Hematopoietic multipotent progenitor cell treated with erythropoietin and hydrocortisone succinate and interleukin-3 and kit ligand, for 6 days (in vitro differentiated cells): ENCODE measurements around the gene PDK2.
"Not testable (repeated sequence)": the region's sequence is repeated elsewhere in the genome, so short reads cannot be mapped to it uniquely, and the experiment has no call there.

Experiments
- DNase-seq: peaks from one replicate; pipeline ENCODE4 v3.0.0-alpha.2; 2015

PDK2 gene

DNA sequence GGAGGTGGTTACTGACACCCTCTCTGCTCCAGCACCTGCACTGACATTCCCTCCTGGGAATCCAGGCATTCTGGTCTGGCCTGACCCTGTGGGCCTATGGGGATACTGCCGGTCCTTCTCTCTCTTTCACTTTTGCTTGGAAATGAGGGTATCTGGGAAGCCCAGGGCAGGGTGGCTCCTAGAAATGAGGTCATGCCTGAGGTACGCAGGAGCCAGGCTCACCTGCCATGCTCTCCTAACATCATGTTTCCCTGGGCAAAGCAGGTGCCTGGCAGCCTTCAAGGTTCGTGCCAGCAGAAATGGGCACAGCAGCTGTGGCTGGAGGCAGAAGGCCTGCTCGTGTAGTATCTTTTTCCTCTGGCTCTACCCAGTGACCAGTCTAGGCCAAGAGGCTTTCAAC, 35.9 kb upstream of the PDK2 start:
- no peak for DNase-seq

DNA sequence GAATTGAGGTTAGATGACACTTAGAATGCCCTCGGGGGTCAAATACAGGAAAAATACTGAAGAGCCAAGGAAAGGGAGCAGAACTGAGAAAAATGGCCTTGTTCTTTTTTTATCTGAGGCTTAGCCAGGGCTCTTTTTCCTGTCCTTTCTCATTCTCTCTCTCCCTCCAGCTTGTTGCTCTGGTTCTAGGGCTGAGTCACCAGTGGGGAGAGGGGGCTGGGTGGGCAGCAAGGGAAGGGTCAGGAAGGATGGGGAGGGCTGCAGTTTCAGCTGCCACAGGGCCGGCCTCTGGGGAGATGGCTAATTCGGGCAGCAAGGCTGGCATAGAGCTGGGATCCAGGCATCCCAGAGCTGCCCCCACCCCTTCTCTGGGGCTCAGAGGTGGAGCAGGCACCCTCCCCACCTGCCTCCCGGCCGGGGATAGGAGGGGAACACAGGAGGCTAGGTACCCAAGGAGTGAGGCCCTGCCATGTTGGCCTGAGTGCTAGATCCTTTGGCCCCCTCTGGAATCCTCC, 35.3 kb upstream of the PDK2 start:
- no peak for DNase-seq

DNA sequence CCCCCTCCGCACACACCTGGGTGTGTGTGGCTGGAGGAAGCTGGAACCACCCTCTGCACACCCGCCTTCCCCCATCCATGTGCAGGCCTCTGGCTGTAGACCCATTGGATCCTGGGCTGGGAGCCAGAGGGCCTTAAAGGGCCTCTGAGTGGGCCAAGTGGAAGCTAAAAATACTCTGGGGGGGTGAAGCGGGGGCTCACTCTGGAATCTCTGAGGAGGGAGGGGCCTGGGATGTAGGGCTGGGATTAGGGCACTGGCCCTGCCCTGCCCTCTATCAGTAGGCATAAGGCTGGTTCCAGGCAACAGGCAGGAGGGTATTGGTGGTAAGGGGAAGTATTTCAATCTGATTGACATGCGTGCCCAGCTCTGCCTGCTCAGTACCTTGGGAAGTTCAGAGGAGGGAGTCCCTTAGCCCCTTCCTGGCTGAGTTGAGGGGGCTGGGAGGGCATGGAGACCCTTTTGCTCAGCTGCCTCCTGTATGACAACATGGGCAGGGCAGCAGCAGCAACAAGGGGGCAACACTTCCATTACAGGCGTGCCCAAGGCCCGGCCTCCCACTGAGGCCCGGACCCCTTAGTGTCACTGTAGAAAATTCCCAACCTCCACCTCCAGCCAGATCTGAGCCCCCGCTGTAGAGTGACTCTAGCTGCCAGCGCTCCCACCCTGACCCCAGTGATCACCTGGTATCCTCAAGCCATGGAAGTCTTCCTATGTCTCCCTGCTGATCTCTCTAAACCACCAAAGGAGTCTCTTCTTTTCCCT, 34.0 kb upstream of the PDK2 start:
- no peak for DNase-seq

DNA sequence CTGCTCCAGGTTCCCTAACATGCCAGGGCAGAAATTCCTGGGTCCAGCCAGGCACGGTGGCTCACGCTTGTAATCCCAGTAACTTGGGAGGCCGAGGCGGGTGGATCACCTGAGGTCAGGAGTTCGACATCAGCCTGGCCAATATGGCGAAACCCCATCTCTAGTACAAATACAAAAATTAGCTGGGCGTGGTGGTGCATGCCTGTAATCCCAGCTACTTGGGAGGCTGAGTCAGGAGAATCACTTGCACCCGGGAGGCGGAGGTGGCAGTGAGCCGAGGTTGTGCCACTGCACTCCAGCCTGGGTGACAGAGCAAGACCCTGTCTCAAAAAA, 33.5 kb upstream of the PDK2 start:
- not testable (repeated sequence) for DNase-seq

DNA sequence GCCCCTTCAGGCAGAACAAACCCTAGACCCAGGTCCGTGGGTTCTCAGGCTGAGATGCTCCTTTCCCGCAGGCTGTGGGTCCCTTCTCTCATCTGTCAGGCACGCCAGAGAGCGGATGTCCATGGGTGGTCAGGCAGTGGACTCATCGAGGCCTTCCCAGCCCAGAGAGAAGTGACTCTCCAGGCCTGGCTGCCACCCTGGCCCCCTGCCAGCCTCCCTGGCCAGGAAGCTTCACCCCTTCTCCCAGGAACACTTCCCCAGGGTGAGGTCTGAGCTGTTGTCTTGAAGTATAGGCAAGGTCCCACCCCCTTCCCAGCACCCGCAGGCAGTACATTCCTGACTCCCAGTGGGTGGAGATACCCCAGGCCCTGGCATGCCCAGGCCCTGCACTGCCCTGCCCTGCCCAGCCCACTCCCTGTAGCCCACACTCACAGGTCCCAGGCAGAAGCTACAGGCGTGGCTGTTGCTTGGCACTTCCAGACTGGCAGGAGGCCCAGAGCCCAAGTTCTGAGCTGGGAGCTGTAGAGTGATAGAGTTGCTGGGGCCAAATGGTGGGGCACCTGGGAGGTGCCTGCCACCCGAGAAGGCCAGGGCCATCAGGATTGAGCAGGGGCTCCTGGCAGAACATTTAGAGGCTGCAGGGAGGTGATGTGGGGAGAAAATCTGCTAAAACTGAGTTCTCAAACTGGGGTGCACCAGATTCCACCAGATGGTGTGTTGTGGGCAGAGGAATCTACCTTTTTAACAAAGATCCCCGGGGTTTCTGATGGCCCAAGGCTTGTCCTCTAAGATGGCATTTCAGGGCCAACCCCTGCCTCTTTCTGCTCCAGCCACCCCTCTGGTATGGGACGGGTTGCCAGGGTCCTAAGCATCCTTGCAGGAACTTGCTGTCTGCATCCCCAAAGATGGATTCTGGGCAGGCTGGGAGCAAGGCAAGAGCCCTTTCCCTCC, 32.6 kb upstream of the PDK2 start:
- DNase-seq: no peak

DNA sequence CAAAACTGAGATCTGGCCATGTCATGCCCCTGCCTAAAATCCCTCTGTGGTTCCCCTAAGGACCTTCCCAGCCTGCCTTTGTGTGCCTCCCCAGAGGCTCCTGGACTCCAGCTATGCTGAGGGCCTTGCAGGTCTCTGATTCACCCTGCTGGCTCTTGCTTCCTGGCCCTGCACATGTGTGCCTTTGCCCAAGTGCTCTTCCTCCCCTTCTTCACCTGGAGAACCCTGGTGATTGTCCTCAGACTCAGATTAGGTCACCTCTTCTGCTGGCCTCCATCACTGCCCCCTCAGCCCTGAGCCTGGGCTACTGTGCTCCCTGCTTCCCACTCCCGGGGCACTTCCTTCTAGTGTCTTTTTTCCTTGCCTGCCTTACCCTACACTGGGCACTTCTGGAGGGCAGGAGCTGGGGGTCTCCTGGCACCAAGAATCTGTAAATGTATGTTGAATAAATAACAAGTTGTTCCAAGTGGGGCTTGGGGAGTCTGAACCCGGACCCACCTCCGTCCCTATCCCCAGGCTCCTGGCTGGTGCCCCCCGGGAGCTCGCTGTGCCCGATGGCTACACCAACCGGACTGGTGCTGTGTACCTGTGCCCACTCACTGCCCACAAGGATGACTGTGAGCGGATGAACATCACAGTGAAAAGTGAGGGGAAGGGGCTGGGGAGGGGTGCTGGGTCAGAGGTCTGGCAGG, 31.4 kb upstream of the PDK2 start:
- no peak for DNase-seq

DNA sequence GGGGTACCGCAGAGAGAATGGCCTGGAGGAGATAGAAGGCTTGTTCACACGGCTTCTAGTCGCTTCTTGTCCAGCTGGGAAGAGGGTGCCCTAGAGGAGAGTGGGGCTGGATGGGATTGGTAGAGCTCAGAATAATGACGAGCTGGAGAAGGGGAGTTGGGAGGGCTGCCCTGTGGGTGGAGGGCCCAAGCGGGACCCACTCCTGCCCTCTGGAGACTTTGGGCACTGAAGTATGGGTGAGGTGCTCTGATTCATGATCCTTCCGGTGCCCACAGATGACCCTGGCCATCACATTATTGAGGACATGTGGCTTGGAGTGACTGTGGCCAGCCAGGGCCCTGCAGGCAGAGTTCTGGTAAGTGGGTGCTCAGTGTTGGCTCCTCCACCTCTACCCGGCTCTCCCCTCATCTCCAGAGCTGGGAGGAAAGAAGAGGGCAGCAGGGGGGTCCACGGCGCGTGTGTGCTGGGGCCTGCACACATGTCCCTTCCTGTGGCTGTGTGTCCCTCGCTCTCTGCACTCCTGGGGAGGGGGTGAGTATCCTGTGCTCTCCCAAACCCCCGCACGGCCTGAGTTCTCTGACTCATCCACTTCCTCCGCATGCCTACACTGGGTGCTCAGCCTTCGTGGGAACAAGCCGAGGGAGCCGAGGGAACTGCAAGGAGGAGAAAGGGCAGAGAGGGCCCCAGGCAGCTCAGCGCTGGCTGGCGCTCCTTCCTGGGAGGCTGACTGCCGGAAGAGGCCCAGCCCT, 30.7 kb upstream of the PDK2 start:
- DNase-seq: no peak

DNA sequence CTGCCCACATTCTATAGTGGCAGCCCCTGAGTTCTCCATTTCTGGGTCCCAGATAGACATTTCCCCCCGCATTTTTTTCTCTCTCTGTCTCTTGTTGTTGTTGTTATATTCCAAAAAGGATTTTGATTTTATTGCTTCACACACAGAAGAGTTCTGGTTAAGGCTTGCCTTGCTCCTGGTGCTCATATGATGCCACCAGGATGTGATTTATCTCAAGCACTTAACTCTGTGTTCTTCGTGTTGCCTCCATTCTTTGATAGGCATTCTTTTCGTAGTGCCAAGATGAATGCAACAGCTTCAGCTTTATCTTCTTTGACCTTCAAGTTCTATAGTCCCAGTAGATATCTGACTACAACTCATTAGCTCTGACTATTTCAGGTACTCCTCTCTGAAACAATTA, 30.1 kb upstream of the PDK2 start:
- no peak for DNase-seq

DNA sequence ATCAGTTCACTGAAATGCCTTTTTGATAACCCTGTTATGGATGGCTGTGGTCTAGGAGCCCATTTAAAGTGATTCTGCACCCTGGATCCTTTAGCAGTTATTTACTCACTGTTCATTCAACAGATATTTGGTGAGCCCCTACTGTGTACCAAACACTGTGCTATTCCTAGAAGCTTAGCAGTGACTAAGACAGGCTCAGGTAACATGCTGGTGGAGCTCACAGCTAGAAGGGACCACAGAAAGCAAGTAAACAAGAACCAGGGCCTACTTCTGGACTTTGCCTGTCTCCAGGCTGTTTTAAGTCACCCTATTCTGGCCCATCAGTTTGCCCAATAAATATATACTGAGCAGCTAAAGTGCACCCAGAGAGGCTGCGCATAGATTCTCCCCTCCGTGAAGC, 28.2 kb upstream of the PDK2 start:
- DNase-seq: no peak

DNA sequence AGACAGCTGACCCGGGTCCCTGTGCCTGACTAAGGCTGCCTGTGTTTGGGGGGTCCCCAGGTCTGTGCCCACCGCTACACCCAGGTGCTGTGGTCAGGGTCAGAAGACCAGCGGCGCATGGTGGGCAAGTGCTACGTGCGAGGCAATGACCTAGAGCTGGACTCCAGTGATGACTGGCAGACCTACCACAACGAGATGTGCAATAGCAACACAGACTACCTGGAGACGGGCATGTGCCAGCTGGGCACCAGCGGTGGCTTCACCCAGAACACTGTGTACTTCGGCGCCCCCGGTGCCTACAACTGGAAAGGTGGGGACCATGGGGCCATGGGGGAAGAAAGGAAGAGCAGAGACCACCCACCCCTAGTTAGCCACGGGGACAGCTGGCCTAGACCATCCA, 27.2 kb upstream of the PDK2 start:
- no peak for DNase-seq

DNA sequence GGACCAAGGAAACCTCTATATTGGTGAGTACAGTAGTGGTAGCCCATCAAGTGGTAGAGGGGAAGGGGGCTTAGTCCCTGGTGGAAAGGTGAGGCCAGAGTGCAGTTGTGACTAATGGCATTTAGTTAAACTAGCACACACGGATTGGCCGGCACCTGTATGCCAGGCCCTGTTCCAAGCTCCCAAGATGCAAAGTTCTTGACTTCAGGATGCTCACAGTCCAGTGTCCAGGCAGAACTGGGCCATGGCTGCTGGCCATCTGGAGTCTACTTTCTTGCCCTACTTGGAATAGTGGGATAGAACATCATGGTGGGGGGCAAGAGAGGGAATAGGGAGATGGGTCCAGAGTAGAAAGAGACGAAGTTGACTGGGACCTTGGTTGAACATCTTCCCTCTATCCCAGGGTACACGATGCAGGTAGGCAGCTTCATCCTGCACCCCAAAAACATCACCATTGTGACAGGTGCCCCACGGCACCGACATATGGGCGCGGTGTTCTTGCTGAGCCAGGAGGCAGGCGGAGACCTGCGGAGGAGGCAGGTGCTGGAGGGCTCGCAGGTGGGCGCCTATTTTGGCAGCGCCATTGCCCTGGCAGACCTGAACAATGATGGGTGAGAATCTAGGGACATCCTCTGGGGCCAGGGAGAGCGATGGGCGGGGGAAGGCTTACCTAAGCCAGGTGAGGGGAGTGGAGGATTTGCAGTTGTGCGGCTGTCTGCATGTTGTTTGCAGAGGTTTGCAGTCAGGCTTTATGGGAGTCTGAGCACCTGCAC, 24.1 kb upstream of the PDK2 start:
- DNase-seq: no peak

DNA sequence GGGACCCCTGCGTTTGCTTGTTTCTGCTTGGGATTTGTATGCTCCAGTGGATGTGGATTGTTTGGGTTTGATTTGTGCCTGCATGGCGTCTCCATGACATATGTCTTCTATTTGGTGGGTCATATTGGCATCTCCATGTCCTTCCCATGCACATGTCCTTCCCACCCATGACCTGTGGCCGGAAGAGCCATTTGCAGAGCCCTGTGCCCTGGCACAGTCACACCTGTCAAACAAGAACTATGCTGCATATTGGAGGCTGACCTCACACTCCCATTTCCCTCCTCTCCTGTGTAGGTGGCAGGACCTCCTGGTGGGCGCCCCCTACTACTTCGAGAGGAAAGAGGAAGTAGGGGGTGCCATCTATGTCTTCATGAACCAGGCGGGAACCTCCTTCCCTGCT, 23.5 kb upstream of the PDK2 start:
- no peak for DNase-seq

DNA sequence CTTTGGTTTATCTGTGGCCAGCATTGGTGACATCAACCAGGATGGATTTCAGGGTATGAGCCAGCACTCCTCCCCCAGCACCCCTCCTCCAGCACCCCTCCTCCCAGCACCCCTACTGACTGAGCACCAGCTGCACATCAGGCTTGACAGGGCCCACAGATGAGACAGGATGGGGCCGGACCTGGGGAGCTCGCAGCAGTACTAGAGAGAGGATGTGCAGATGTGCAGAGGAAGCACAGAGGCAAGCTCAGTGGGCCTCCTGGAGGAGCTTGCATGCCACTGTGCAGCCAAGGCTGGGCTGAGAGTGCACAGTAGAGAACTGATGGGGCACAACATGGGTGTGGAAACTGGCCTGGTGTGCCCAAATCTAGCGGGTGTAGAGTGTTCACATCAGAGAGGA, 23.0 kb upstream of the PDK2 start:
- no peak for DNase-seq

DNA sequence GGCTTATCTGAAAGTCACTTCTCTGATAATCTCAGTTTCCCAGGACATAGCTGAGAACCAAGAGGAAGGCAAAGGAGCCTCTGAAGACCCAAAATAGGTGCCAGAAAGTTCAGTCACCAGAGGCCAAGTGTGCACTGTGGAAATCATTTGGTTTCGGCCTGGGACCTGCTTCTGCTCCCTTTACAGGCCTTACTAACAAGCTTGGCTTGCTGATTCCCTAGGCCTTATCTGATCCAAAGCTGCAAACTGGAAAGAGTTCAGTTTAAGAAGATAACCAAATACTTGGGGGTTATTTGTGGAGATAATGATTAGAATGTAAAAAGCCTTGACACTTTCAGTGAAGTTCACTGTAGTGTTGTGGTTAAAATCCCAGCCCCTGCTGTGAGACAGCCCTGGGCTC, 22.2 kb upstream of the PDK2 start:
- no peak for DNase-seq

DNA sequence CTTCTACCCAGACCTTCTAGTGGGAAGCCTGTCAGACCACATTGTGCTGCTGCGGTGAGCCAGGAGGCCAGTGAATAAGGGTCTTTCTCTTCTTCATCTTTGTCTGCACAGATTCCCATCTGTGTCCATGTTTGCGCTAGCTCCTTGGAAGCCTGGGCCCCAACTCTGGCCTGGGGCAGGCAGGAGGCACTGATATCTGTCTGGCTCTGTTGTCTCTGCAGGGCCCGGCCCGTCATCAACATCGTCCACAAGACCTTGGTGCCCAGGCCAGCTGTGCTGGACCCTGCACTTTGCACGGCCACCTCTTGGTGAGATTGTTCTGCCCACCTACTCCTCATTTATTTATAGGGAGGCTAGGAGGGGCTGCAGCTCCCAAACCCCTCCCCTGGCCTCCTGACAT, 20.9 kb upstream of the PDK2 start:
- DNase-seq: no peak

DNA sequence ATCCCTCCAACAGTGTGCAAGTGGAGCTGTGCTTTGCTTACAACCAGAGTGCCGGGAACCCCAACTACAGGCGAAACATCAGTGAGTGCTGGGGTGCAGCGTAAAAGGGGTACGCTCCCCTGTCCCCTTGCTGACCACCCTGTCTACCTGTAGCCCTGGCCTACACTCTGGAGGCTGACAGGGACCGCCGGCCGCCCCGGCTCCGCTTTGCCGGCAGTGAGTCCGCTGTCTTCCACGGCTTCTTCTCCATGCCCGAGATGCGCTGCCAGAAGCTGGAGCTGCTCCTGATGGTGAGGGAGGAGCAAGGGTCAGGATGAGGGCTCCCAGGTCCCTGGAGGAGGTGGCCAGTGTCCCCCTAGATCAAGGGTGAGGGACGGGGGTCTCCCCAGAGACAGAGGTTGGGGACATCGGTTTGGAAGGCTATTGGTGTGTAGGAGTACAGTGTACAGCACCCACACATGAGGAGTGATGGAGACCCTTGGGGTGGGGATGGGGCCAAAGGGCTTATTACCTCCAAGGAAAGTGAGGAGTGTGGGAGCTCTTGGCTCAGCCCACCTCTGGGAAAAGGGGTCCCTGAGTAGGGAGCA, 19.6 kb upstream of the PDK2 start:
- DNase-seq: no peak

DNA sequence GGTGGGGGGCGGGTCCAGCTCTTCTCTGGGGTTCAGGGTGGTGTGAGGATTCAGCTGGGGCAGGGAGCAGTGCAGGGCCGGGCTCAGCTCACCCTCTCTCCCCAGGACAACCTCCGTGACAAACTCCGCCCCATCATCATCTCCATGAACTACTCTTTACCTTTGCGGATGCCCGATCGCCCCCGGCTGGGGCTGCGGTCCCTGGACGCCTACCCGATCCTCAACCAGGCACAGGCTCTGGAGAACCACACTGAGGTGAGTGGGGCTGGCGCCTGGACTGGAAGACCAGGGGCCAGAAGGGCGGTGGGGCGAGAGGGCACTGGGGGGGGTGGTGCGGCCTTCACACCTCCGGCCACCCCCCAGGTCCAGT, 18.9 kb upstream of the PDK2 start:
- DNase-seq: no peak

DNA sequence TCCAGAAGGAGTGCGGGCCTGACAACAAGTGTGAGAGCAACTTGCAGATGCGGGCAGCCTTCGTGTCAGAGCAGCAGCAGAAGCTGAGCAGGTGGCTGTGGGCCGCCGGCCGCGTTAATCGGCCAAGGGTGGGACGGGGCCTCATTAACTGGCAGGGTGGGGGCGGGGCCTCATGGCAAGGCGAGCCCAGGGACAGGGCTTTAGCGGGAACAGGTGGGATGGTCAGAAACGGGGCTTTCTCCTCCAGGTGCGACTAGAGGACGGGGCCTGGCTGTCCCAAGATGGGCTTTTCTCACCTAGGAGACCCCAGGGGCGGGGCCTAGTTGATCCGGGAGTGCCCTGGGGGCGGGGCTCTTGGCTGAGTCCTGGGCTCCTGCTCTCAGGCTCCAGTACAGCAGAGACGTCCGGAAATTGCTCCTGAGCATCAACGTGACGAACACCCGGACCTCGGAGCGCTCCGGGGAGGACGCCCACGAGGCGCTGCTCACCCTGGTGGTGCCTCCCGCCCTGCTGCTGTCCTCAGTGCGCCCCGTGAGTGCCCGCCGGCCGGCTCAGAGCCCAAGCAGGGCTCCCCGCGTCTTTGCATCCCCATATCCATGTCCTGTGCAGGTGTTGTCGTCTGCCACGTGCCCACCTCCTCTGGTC, 18.4 kb upstream of the PDK2 start:
- DNase-seq: no peak

DNA sequence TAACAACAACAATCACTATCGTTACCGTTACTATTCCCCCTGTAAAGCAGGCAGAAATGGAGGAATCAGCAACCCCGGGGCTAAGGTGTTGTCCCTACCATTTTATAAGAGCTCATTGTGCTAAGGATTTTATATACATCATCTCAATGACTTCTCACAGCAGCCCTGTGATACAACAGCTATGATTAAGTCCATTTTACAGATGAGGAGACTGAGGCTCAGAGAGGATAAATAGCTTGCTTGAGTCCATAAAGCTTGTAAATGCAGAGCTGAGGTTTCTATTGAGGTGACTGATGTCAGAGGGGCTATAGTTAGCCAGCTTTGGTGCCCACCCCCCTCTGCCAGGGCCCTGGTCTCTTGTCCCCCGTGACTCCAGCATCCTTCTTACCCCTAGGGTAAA, 16.7 kb upstream of the PDK2 start:
- no peak for DNase-seq

DNA sequence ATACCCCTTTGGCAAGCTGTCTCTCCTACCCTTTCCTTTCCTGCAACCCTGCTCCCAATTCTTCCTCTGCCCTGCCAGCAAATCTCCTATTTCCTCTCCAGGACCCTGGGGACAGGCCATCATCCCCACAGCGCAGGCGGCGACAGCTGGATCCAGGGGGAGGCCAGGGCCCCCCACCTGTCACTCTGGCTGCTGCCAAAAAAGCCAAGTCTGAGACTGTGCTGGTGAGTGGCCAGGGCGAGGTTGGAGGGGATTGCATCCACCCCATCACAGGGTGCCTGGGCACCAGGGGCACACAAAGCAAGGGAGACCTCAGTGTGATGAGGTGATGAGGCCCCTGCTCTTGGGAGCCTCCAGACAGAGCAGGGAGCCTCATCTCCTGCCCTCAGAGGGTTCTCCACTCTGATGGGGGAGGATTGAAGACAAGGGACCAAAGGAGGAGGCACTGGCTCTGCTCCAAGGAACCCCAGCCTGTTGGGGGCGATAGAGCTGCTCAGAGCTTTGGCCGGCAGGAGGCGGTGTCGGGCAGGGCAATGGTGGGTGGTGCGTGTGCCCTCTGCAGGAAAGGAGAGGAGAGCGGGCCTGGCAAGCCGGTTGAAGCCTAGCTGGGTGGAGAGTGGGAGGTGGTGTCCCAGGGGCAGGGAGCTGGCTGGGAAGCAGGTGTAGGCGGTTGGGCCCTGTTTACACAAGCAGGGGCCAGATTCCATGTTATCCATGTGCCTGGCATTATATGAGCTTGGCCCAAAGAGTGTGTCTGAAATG, 15.6 kb upstream of the PDK2 start:
- peak; percentile 67 for DNase-seq
